Hepatocyte (in vitro differentiated cells): Measurements from ENCODE around the gene OR6B1.

Experiments used
- CTCF ChIP-seq: fragments of 200-600 bp; sonication (generic); IDR thresholded peaks from 2 replicates; pipeline ENCODE4 v1.5.1; 2016; ENCODE audit warnings: antibody characterized with exemption, mild to moderate bottlenecking; ENCODE audit not compliant: poor library complexity
- EZH2 ChIP-seq: fragments of 200-600 bp; sonication (generic); IDR thresholded peaks from 2 replicates; pipeline ENCODE4 v1.6.1; 2016; ENCODE audit warnings: antibody characterized with exemption, mild to moderate bottlenecking, borderline replicate concordance
- EZH2phosphoT487 ChIP-seq: fragments of 200-600 bp; sonication (generic); IDR thresholded peaks from one replicate; pipeline ENCODE4 v1.6.1; 2018; ENCODE audit warnings: antibody characterized with exemption, mild to moderate bottlenecking, low read depth, moderate library complexity; ENCODE audit not compliant: unreplicated experiment, severe bottlenecking

- TF ChIP-seq CTCF: no peak
- TF ChIP-seq EZH2: no peak
- TF ChIP-seq EZH2phosphoT487: no peak
These were observed 1.4 kb downstream of the OR6B1 start for GRCh38 chr7:144001543-144001942.
